ENCODE data around the gene ZNF579.
"Not testable (repeated sequence)": the region's sequence is repeated elsewhere in the genome, so short reads cannot be mapped to it uniquely, and the experiment has no call there.

The ZNF579 gene

GRCh38 chr19:55539090-55539984, 41.3 kb downstream of the ZNF579 start:
- DNase-seq (ENCODE audit: low read depth): no peak

DNA sequence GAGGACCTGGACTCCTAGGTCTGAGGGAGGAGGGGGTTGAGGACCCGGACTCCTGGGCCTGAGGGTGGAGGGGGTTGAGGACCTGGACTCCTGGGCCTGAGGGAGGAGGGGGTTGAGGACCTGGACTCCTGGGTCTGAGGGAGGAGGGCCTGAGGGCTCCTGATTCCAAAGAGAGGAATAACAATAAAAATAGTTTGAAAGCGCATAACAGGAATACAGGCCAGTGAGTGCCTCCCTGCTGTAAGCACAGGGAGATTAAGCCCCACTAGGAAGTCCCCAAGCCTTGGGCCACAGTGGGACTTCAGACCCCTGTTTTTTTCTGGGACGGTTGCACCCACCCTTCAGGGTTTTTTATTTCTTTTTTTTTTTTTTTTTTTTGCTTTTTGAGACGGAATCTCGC, 42.5 kb downstream of the ZNF579 start:
- no peak for DNase-seq (ENCODE audit: low read depth)

GRCh38 chr19:55537741-55538111, 42.9 kb downstream of the ZNF579 start:
- DNase-seq (ENCODE audit: low read depth): no peak

GRCh38 chr19:55536951-55537740, 43.5 kb downstream of the ZNF579 start, which contains the start of gene SBK2:
Gene SBK2, minus strand, starts transcription at chr19:55537133. Its CDS starts 839 bp downstream, at chr19:55536294.
- no peak for DNase-seq (ENCODE audit: low read depth)

DNA sequence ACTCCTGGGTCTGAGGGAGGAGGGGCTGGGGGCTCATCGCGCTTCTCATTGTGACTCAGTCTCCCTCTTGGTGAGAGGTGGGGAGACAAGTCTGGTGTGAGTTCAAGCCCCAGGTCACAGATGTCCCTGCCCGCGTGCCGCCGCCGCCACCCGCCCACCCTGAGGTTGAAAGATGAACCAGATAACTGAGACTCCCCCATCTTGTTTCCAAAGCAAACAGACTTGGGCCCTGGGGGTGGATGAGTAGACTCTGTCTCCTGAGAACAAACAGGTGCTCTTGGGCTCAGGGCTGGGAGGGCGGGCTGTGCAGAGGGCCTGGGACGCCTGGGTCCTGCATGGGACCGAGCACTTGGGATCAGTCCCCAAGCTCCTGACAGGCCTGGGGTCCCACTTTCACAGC, 44.3 kb downstream of the ZNF579 start:
- no peak for DNase-seq (ENCODE audit: low read depth)

DNA sequence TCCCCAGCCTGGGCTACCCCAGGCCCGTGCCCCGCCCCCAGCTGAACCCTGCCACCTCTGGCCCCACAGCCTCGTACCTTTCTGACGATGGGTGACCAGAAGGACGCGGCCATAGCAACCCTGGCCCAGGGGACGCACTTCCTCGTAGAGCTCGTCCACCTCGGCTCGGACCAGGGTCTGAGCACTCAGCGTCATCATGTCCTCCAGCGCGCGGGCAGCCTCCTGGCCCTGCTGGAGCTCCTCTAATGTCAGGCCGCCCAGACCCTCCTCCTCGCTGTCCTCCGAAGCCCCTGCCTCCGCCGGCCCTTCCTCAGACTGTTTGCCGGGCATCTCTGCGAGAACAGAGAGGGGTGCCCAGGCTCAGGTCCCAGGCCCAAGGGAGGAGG, 44.7 kb downstream of the ZNF579 start:
- DNase-seq (ENCODE audit: low read depth): no peak

DNA sequence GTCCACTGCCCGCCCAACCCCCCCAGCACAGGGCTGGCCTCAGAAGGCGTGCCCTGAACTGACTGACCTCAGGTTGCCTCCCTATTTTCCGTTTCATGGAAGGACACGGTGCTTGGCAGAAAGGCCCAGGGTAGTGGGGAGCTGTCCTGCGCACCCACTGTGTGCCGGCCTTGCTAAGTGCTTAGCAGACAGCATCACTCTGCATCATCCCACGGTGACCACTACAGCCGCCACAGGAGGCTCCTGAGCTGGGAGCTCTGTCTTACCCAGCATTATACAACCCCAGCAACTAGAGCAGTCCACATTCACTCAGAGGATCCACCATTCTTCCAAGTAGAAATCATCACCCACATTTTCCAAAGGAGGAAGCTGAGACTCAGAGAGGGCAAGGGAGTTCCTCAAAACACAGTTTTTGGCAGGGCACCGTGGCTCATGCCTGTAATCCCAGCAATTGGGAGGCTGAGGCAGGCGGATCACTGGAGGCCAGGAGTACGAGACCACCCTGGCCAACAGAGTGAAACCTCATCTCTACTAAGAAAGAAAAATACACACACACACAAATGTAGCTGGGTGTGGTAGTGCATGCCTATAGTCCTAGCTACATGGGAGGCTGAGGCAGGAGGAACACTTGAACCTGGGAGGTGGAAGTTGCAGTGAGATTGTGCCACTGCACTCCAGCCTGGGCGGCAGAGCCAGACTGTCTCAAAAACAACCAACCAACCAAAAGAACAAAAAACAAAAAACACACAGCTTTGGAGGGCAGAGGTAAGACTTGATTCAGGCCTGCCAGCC, 45.3 kb downstream of the ZNF579 start:
- DNase-seq (ENCODE audit: low read depth): no peak

- DNase-seq (ENCODE audit: low read depth): not testable (repeated sequence)
These were observed 46.4 kb downstream of the ZNF579 start for GRCh38 chr19:55534280-55534679.

DNA sequence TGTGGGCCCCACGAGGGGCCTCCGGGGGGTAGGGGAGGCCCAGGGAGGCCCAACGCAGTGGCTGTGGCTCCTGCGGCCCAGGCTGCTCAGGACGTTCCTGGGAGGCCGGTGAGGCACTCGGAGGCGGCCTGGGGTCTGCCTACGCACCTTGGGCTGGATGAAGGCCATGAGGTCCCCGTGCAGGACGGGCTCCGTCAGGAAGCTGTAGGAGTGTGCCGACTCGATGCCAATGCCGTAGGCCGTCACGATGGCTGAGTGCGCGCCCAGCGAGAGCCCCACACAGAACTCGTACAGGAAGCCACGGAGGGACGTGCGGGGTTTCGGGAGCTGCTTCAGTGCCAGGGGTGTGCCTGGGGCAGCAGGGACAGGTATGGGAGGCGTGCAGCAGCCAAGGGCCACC, 49.7 kb downstream of the ZNF579 start:
- no peak for DNase-seq (ENCODE audit: low read depth)

DNA sequence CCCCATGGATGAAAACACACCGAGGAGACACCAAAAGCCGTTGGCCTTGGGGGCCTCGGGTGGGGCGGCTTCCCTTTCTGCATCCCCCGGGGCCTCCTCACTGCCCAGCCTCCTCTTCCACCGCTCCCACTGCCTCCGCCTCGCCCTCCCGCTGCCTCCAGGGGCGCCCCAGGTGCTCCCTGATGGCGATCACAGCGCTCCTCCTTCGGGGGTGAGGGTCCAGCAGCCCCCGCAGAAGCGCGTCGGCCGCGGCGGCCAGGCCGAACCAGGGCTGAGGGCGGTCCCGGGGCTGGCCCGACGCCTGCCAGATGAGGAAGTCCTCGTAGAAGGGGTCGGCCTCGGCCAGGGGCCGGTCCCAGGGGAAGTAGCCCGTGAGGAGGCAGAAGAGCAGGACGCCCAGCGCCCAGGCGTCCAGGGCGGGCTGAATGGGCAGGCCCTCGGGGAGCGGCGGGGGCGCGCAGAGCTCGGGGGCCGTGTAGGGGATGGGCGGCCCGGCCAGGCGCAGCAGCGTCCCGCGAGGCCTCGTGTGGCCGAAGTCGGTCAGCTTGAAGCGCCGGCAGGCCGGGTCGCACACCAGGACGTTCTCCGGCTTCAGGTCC, 50.9 kb downstream of the ZNF579 start:
- no peak for DNase-seq (ENCODE audit: low read depth)

DNA sequence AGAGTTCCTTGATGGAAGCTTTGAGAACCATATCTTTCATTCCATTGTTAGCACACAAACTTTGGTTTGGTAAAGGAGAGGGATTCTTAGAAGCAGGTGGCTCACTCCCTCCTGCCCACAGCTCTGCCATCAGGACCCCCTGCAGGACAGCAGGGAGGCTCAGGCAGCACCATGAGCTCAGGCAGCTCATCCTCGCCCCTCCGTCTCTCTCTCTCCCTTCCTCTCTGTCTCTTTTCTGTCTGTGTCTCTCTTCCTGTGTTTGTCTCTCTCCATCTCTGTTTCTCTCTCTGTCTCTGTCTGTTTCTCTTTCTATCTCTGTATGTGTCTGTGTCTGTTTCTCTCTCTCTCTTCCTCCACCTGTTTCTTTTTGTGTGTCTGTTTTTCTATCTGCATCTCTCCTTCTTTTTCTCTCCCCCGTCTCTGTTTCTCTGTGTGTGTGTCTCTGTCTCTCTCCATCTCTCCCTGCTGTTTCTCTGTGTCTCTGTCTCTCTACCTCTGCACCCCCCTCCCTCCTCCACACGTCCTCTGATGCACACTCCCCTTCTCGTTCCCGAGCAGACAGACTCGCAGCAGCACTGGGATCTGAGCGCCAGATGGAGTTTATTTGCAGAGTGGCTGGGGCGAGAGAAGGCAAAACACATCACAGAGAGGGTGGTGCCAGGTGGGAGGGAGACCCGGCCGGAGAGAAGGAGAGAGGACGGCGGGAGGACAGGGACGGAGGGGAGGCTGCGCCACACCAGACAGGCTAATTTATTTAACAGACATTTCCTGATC, 52.4 kb downstream of the ZNF579 start:
- no peak for DNase-seq (ENCODE audit: low read depth)

DNA sequence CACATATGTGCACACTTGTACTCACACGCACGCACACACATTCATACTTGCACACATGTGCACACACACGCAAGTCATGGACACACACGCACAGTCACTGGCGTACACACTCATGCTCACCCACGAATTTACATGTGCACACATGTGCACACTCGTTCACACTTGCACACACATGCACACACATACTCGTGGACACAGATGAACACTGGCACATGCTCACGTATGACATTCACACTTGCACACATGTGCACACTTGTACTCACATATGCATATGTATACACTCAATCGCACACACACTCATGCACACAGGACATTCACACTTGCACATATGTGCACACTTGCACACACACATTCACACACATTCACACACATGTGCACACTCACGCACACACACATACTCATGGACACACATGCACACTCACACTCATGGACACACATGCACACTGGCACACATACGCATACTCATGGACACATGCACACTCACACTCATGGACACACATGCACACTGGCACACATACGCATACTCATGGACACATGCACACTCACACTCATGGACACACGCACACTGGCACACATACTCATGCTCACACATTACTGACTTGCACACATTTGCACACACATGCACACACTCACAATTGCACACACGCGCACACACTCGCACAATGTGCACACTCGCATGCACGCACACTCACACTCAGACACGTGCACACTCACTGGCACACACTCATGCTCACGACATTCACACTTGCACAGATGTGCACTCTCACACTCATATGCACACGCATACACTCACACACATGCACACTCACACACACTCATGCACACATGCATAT, 53.2 kb downstream of the ZNF579 start:
- DNase-seq (ENCODE audit: low read depth): no peak
